Gastroesophageal sphincter (tissue), 2 donors: ENCODE results near the gene BRDT.

ENCODE experiments used
- POLR2A ChIP-seq, 2 donors: fragments of 450-650 bp; IDR thresholded peaks; one replicate each; pipeline ENCODE4 v1.6.1; 2017; ENCODE audit warnings: antibody characterized with exemption in 2 of 2, mild to moderate bottlenecking in 2 of 2, moderate library complexity in 1 of 2
- POLR2AphosphoS5 ChIP-seq: sonication (generic); formaldehyde crosslinking; IDR thresholded peaks from one replicate; pipeline ENCODE4 v1.6.1; 2017; ENCODE audit warnings: antibody characterized with exemption

- TF ChIP-seq POLR2A (IDR thresholded peaks at IDR 0.05) (no peak), POLR2AphosphoS5 (no peak)
Measured at GRCh38 chr1:92031281-92032110, 82.3 kb downstream of the BRDT start.
